NT2/D1 (cell line): ENCODE data around the gene FBXO21.

Experiments used
- DNase-seq: peaks from one replicate; pipeline ENCODE4 v3.0.0-alpha.2; 2011; ENCODE audit warnings: low read depth, low spot score
- H3K27me3 ChIP-seq: 2 replicates; pipeline ENCODE4 v1.6.0; 2011; ENCODE audit warnings: mild to moderate bottlenecking; ENCODE audit not compliant: insufficient read length, insufficient read depth
- H3K36me3 ChIP-seq: 2 replicates; pipeline ENCODE4 v1.6.1; 2011; ENCODE audit warnings: mild to moderate bottlenecking, low read length, mixed read lengths; ENCODE audit not compliant: insufficient read depth, insufficient read length
- H3K4me1 ChIP-seq: 2 replicates; pipeline ENCODE4 v1.5.1; 2011; ENCODE audit not compliant: insufficient read depth, insufficient read length
- H3K4me3 ChIP-seq: 2 replicates; pipeline ENCODE4 v1.5.1; 2011; ENCODE audit warnings: low read depth; ENCODE audit not compliant: insufficient read length
- H3K9ac ChIP-seq: 2 replicates; pipeline ENCODE4 v1.6.0; 2011; ENCODE audit warnings: low read depth; ENCODE audit not compliant: insufficient read length
- H3K9me3 ChIP-seq: 2 replicates; pipeline ENCODE4 v1.5.1; 2011; ENCODE audit warnings: mild to moderate bottlenecking, low read length; ENCODE audit not compliant: insufficient read depth
- SUZ12 ChIP-seq: IDR thresholded peaks from 2 replicates; pipeline ENCODE4 v1.6.1; 2011; ENCODE audit not compliant: insufficient read length, insufficient read depth; ENCODE audit errors: extremely low read depth
- YY1 ChIP-seq: IDR thresholded peaks from 2 replicates; pipeline ENCODE4 v1.6.1; 2011; ENCODE audit not compliant: insufficient read length, insufficient read depth
- ZNF274 ChIP-seq: IDR thresholded peaks from 2 replicates; pipeline ENCODE4 v1.6.1; 2011; ENCODE audit warnings: mild to moderate bottlenecking, low read depth, low read length

FBXO21 gene

GRCh38 chr12:117151403-117152031 lies 38.8 kb downstream of the FBXO21 start:
- TF ChIP-seq YY1 (no peak), SUZ12 (no peak), ZNF274 (no peak)
- peaks cover 72% of the 10 kb centered on the region for H3K36me3 ChIP-seq
- no peak for DNase-seq
- H3K4me1 ChIP-seq = peaks cover 2% of the 10 kb centered on the region
- no peaks in the 10 kb centered on the region for H3K27me3 ChIP-seq
- no peak overlapping the region for H3K4me3 ChIP-seq
- H3K9me3 ChIP-seq = no peaks in the 10 kb centered on the region
- H3K9ac ChIP-seq = no peak overlapping the region

- no peaks in the 10 kb centered on the region for H3K27me3 ChIP-seq
- no peak for DNase-seq
- TF ChIP-seq ZNF274 (no peak), YY1 (no peak), SUZ12 (no peak)
- H3K4me1 ChIP-seq = peaks cover 2% of the 10 kb centered on the region
- no peaks in the 10 kb centered on the region for H3K9me3 ChIP-seq
- H3K36me3 ChIP-seq = peaks cover 69% of the 10 kb centered on the region
- H3K9ac ChIP-seq = no peak overlapping the region
- H3K4me3 ChIP-seq = no peak overlapping the region
These were observed 40.8 kb downstream of the FBXO21 start for GRCh38 chr12:117149431-117149830.

GRCh38 chr12:117148642-117149041 lies 41.6 kb downstream of the FBXO21 start:
- Histone ChIP-seq H3K4me1 (peaks cover 2% of the 10 kb centered on the region), H3K9me3 (no peaks in the 10 kb centered on the region), H3K36me3 (peaks cover 70% of the 10 kb centered on the region), H3K27me3 (no peaks in the 10 kb centered on the region), H3K4me3 (no peak overlapping the region), H3K9ac (no peak overlapping the region)
- DNase-seq = no peak
- TF ChIP-seq SUZ12 = no peak
- no peak for TF ChIP-seq YY1
- no peak for TF ChIP-seq ZNF274

- Histone ChIP-seq H3K4me3 (no peak overlapping the region), H3K4me1 (peaks cover 2% of the 10 kb centered on the region), H3K27me3 (no peaks in the 10 kb centered on the region)
These were observed 42.6 kb downstream of the FBXO21 start for GRCh38 chr12:117147639-117148038.

GRCh38 chr12:117145597-117146154 lies 44.6 kb downstream of the FBXO21 start:
- no peak for TF ChIP-seq ZNF274
- no peak for TF ChIP-seq SUZ12
- no peak for TF ChIP-seq YY1
- Histone ChIP-seq H3K4me1 (peaks cover 7% of the 10 kb centered on the region), H3K36me3 (peaks cover 63% of the 10 kb centered on the region), H3K9ac (no peak overlapping the region), H3K27me3 (no peaks in the 10 kb centered on the region), H3K4me3 (no peak overlapping the region), H3K9me3 (no peaks in the 10 kb centered on the region)
- no peak for DNase-seq

More at GRCh38 chr12:117147639-117148038, 42.6 kb downstream of the FBXO21 start:
- no peak for DNase-seq
- Histone ChIP-seq H3K9ac (no peak overlapping the region), H3K9me3 (no peaks in the 10 kb centered on the region), H3K36me3 (peaks cover 68% of the 10 kb centered on the region)
- TF ChIP-seq YY1 (no peak), ZNF274 (no peak), SUZ12 (no peak)

GRCh38 chr12:117144599-117144998 lies 45.7 kb downstream of the FBXO21 start:
- Histone ChIP-seq H3K36me3 (peaks cover 54% of the 10 kb centered on the region), H3K9ac (no peak overlapping the region), H3K4me1 (peaks cover 7% of the 10 kb centered on the region), H3K4me3 (no peak overlapping the region), H3K27me3 (no peaks in the 10 kb centered on the region), H3K9me3 (no peaks in the 10 kb centered on the region)
- no peak for DNase-seq
- TF ChIP-seq ZNF274 (no peak), SUZ12 (no peak), YY1 (no peak)

- no peaks in the 10 kb centered on the region for H3K9me3 ChIP-seq
- H3K4me3 ChIP-seq = no peak overlapping the region
- peaks cover 7% of the 10 kb centered on the region for H3K4me1 ChIP-seq
- peaks cover 46% of the 10 kb centered on the region for H3K36me3 ChIP-seq
- H3K9ac ChIP-seq = no peak overlapping the region
- DNase-seq = no peak
- no peaks in the 10 kb centered on the region for H3K27me3 ChIP-seq
- TF ChIP-seq SUZ12 = no peak
- no peak for TF ChIP-seq ZNF274
- no peak for TF ChIP-seq YY1
These were observed 47.2 kb downstream of the FBXO21 start for GRCh38 chr12:117143008-117143532.
